Fibroblast of the aortic adventitia (primary cell): ENCODE data around the gene SLC41A3. TPM values are rescaled to one million over a fixed set of nuclear protein-coding genes. Genes with fewer than 3 reads are reported as not detected.
"Not testable (repeated sequence)": the region's sequence is repeated elsewhere in the genome, so short reads cannot be mapped to it uniquely, and the experiment has no call there.

Experiments
- DNase-seq: peaks from one replicate; pipeline ENCODE4 v3.0.0-alpha.2; 2010; ENCODE audit warnings: low read depth
- H3K4me3 ChIP-seq: 2 replicates; pipeline ENCODE4 v1.5.1; 2011; ENCODE audit warnings: low read depth, mild to moderate bottlenecking, control low read depth, low read length, moderate library complexity
- total RNA-seq: library from RNA; depleted of rRNA; stranded (reverse); fragments of >200 nt; gene quantifications from 2 replicates; pipeline ENCODE4 v1.2.3, GENCODE V29; 2012; ENCODE audit warnings: low replicate concordance
- TF ChIP-seq, protein P1 (sequence below): IDR thresholded peaks from 2 replicates; pipeline ENCODE4 v1.5.1; 2011; ENCODE audit warnings: mild to moderate bottlenecking, low read length, control low read depth, inconsistent platforms; ENCODE audit not compliant: insufficient read depth

Gene SLC41A3
- total RNA-seq, 1 donor: 40.0 TPM

GRCh38 chr3:126102530-126102951 is 18.6 kb upstream of the SLC41A3 start:
- H3K4me3 ChIP-seq: no peak overlapping the region
- DNase-seq: peak; percentile 85
- TF ChIP-seq, protein P1, sequence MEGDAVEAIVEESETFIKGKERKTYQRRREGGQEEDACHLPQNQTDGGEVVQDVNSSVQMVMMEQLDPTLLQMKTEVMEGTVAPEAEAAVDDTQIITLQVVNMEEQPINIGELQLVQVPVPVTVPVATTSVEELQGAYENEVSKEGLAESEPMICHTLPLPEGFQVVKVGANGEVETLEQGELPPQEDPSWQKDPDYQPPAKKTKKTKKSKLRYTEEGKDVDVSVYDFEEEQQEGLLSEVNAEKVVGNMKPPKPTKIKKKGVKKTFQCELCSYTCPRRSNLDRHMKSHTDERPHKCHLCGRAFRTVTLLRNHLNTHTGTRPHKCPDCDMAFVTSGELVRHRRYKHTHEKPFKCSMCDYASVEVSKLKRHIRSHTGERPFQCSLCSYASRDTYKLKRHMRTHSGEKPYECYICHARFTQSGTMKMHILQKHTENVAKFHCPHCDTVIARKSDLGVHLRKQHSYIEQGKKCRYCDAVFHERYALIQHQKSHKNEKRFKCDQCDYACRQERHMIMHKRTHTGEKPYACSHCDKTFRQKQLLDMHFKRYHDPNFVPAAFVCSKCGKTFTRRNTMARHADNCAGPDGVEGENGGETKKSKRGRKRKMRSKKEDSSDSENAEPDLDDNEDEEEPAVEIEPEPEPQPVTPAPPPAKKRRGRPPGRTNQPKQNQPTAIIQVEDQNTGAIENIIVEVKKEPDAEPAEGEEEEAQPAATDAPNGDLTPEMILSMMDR: no peak

- H3K4me3 ChIP-seq: no peak overlapping the region
- DNase-seq: no peak
- TF ChIP-seq, protein P1: no peak
Observed at GRCh38 chr3:126102011-126102410, 18.1 kb upstream of the SLC41A3 start.

DNA sequence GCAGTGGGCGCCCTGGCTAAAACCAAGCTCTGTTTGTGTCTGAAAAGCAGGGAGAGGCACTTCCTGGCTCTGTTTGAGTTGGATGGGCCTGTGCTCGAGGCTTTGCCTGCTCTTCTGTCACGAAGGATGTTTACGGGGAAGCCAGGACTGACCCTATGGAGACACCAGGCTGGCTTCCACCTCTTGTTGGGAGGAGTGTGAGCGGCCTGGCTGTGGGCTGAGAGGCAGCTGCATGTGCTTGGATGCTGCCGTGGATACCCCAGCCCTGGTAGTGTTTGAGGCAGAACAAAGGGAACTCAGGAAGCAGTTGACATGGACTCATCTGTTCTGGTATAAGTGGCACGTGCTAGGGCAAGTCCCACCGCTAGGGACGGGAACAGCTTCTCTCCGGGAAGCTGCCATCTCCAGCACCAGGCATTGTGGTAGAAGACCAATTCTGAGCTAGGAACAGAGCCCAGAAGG is 17.6 kb upstream of the SLC41A3 start:
- DNase-seq: no peak
- no peak overlapping the region for H3K4me3 ChIP-seq
- TF ChIP-seq, protein P1: no peak

DNA sequence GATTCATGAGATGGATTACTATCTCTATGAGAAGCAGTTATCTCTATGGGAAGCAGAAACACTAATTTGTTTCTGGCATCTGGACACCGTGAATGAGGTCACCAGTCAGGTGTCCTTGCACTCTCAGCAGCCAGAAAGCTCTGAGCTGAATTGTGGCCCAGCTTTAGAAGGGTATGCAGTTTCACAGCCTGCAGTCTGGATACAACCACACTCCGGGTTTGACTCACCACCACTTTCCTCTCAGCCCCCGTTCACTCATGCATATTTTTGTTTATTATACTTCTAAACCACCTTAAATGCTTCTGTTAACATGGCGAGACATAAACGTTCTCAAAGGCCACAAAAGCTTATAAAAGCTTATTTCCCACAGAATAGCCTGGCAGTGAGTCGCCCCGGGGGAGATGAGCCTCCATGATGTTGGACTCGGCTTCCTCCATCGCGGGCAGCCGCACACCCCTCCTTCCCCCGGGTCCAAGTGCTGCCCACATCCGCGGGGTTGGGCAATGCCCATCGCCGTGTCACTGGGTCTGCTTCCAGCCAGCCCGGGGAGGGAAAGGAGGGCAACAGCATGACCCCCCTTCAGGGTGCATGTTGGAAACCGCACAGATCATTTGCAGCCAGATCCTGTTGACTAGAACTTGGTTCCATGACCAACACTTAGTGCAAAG is 16.8 kb upstream of the SLC41A3 start:
- TF ChIP-seq, protein P1: no peak
- peak; percentile 41 for DNase-seq
- H3K4me3 ChIP-seq: no peak overlapping the region

- no peak for DNase-seq
- H3K4me3 ChIP-seq: no peak overlapping the region
- TF ChIP-seq, protein P1: no peak
Observed at GRCh38 chr3:126100269-126100633, 16.3 kb upstream of the SLC41A3 start.

- DNase-seq: no peak
- no peak overlapping the region for H3K4me3 ChIP-seq
- TF ChIP-seq, protein P1: no peak
Observed at GRCh38 chr3:126098391-126098858, 14.5 kb upstream of the SLC41A3 start.

GRCh38 chr3:126097801-126098200 is 13.9 kb upstream of the SLC41A3 start:
- no peak for DNase-seq
- TF ChIP-seq, protein P1: no peak
- no peak overlapping the region for H3K4me3 ChIP-seq

- not testable (repeated sequence) for DNase-seq, H3K4me3 ChIP-seq
Observed at GRCh38 chr3:126096274-126096673, 12.3 kb upstream of the SLC41A3 start.

DNA sequence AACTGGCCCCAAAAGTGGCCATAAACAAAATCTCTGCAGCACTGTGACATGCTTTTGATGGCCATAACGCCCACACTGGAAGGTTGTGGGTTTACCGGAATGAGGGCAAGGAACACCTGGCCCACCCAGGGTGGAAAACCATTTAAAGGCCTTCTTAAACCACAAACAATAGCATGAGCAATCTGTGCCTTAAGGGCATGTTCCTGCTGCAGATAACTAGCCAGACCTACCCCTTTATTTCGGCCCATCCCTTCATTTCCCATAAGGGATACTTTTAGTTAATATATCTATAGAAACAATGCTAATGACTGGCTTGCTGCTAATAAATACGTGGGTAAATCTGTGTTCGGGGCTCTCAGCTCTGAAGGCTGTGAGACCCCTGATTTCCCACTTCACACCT is 8.2 kb upstream of the SLC41A3 start:
- not testable (repeated sequence) for DNase-seq, H3K4me3 ChIP-seq
